HG02678 (cell line): ENCODE results near the gene SPR.

Experiments
- ATAC-seq: cut with Tn5 transposase; IDR thresholded peaks from one replicate; pipeline ENCODE4 v1.9.1; 2021; ENCODE audit warnings: mild to moderate bottlenecking, moderate library complexity; ENCODE audit not compliant: unreplicated experiment

SPR gene

GRCh38 chr2:72887032-72887739 is at the start of gene SPR:
Gene SPR (plus strand): TSS chr2:72887408. CDS start chr2:72887433, 25 bp downstream.
- peak; percentile 94 for ATAC-seq

GRCh38 chr2:72840066-72840465 is 47.1 kb upstream of the SPR start:
- ATAC-seq: no peak

GRCh38 chr2:72841462-72842125 is 45.6 kb upstream of the SPR start:
- ATAC-seq: no peak

GRCh38 chr2:72843301-72843700 is 43.9 kb upstream of the SPR start:
- ATAC-seq: no peak

GRCh38 chr2:72846171-72847095 is 40.8 kb upstream of the SPR start:
- peak; percentile 80 for ATAC-seq

- ATAC-seq: no peak
Observed at GRCh38 chr2:72847534-72848315, 39.5 kb upstream of the SPR start.

- no peak for ATAC-seq
Observed at GRCh38 chr2:72848436-72849137, 38.6 kb upstream of the SPR start.

- ATAC-seq: no peak
Observed at GRCh38 chr2:72849138-72849462, 38.1 kb upstream of the SPR start.

- no peak for ATAC-seq
Observed at GRCh38 chr2:72851333-72851732, 35.9 kb upstream of the SPR start.

- ATAC-seq: peak; percentile 69
Observed at GRCh38 chr2:72859831-72860262, 27.4 kb upstream of the SPR start.

- ATAC-seq: peak; percentile 94
Observed at GRCh38 chr2:72862239-72862988, 24.8 kb upstream of the SPR start.

- ATAC-seq: no peak
Observed at GRCh38 chr2:72863046-72863445, 24.2 kb upstream of the SPR start.

GRCh38 chr2:72864500-72864899 is 22.7 kb upstream of the SPR start:
- no peak for ATAC-seq

GRCh38 chr2:72871060-72871459 is 16.1 kb upstream of the SPR start:
- ATAC-seq: no peak

GRCh38 chr2:72871880-72872279 is 15.3 kb upstream of the SPR start:
- ATAC-seq: no peak

GRCh38 chr2:72883356-72883962 is 3.7 kb upstream of the SPR start:
- no peak for ATAC-seq

- ATAC-seq: no peak
Observed at GRCh38 chr2:72886505-72887031, 640 bp upstream of the SPR start.

GRCh38 chr2:72887740-72888437 is 681 bp downstream of the SPR start:
- ATAC-seq: peak; percentile 36
